Ishikawa (cell line): Measurements from ENCODE around the gene ANKIB1.

Experiments
- CEBPB ChIP-seq: IDR thresholded peaks from 2 replicates; pipeline ENCODE4 v1.6.1; 2012
- CREB1 ChIP-seq: IDR thresholded peaks from 2 replicates; pipeline ENCODE4 v1.6.1; 2012; ENCODE audit warnings: low read depth
- EGR1 ChIP-seq: IDR thresholded peaks from 2 replicates; pipeline ENCODE4 v1.6.1; 2012
- EP300 ChIP-seq: IDR thresholded peaks from 2 replicates; pipeline ENCODE4 v1.6.1; 2012; ENCODE audit warnings: borderline replicate concordance
- FOXM1 ChIP-seq: IDR thresholded peaks from 2 replicates; pipeline ENCODE4 v1.6.1; 2012; ENCODE audit warnings: low read depth, borderline replicate concordance
- MAX ChIP-seq: IDR thresholded peaks from 2 replicates; pipeline ENCODE4 v1.6.1; 2012
- NFIC ChIP-seq: IDR thresholded peaks from 2 replicates; pipeline ENCODE4 v1.6.1; 2012
- RAD21 ChIP-seq: IDR thresholded peaks from 2 replicates; pipeline ENCODE4 v1.6.1; 2012; ENCODE audit warnings: low read depth
- REST ChIP-seq: IDR thresholded peaks from 2 replicates; pipeline ENCODE4 v1.6.1; 2012; ENCODE audit warnings: low read depth, mild to moderate bottlenecking
- TAF1 ChIP-seq: IDR thresholded peaks from 2 replicates; pipeline ENCODE4 v1.6.1; 2012; ENCODE audit warnings: low read depth, mild to moderate bottlenecking
- TCF12 ChIP-seq: IDR thresholded peaks from 2 replicates; pipeline ENCODE4 v1.6.1; 2012; ENCODE audit warnings: low read depth
- TEAD4 ChIP-seq: IDR thresholded peaks from 2 replicates; pipeline ENCODE4 v1.6.1; 2012
- YY1 ChIP-seq: IDR thresholded peaks from 2 replicates; pipeline ENCODE4 v1.6.1; 2012; ENCODE audit warnings: low read depth
- ZBTB7A ChIP-seq: IDR thresholded peaks from 2 replicates; pipeline ENCODE4 v1.6.1; 2012; ENCODE audit warnings: low read depth
- TF ChIP-seq, protein P1 (sequence below): IDR thresholded peaks from 2 replicates; pipeline ENCODE4 v1.6.1; 2012

The ANKIB1 gene

DNA sequence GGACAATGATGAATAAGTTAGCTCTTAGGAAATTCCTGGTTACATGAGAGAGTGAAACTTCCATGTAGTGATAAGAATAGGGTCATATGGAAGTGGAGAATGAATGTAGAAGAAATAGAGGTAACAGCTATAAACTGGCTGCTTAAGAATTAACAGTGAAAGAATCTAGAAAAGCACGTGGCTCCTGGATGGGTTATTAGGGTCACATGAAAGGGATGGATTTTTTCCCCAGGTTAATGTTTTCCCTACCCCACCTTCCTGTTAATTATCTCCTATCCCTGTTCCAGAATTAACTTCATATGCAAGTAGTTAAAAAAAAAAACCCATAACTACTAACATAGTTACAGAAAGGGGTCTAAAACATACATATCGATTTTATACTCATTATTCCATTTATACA is 58.0 kb downstream of the ANKIB1 start:
- no peak for TF ChIP-seq TEAD4
- no peak for TF ChIP-seq REST
- TF ChIP-seq FOXM1, result no peak
- no peak for TF ChIP-seq CREB1
- TF ChIP-seq TCF12, result no peak
- no peak for TF ChIP-seq RAD21
- no peak for TF ChIP-seq CEBPB
- TF ChIP-seq EGR1, result no peak

DNA sequence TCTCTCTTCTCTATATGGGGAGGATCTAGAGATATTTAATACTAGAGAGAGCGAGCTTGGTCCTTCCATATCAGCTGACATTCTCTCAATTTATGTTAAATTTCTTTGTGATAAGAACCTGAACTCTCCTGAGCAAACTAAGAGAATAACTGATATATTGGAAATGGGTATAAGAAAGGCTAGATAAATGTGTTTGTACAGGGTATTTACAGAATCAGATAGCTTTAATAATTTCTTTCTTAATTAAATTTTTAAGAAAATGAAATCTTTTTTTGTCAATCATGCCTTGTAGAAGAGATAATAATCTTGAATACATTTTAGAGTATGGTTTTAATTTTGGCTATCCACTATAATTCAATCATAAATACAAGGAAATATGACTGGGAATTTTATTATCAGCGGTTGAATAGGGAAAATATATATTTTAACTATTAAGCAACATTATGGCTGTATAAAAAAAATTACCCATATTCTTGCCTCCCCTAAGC is 58.7 kb downstream of the ANKIB1 start:
- TF ChIP-seq TCF12 (no peak), YY1 (no peak), TAF1 (no peak), CREB1 (no peak), NFIC (no peak), EGR1 (no peak)

GRCh38 chr7:92306153-92306552 is 60.4 kb downstream of the ANKIB1 start:
- TF ChIP-seq FOXM1 (no peak), TAF1 (no peak), RAD21 (no peak), CEBPB (no peak), CREB1 (no peak), REST (no peak), EGR1 (no peak), MAX (no peak), NFIC (no peak)
- TF ChIP-seq, protein P1, sequence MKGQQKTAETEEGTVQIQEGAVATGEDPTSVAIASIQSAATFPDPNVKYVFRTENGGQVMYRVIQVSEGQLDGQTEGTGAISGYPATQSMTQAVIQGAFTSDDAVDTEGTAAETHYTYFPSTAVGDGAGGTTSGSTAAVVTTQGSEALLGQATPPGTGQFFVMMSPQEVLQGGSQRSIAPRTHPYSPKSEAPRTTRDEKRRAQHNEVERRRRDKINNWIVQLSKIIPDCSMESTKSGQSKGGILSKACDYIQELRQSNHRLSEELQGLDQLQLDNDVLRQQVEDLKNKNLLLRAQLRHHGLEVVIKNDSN, result no peak

- TF ChIP-seq NFIC (no peak), CEBPB (no peak), YY1 (no peak), REST (no peak), TCF12 (no peak), RAD21 (no peak), ZBTB7A (no peak)
Observed at GRCh38 chr7:92313055-92313454, 67.3 kb downstream of the ANKIB1 start.

DNA sequence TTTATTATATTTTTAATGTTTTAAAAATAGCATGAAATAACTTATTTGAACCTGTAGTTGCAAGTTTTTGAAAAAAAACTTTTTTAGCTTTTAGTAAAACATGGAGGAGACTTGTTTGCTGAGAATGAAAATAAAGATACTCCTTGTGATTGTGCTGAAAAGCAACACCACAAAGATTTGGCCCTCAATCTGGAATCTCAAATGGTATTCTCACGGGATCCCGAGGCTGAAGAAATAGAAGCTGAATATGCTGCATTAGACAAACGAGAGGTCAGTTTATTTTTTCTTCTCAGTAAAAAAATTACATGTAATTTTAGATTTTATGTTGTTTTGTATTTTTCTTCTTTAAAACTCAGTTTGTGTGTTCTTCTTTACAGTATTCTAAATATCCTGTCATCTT is 73.5 kb downstream of the ANKIB1 start:
- TF ChIP-seq CEBPB, result no peak
- TF ChIP-seq TEAD4, result no peak
- TF ChIP-seq REST, result no peak
- TF ChIP-seq TAF1, result no peak
- no peak for TF ChIP-seq YY1
- TF ChIP-seq NFIC, result no peak
- TF ChIP-seq ZBTB7A, result no peak
- no peak for TF ChIP-seq TCF12
- TF ChIP-seq, protein P1, result no peak
- TF ChIP-seq EP300, result no peak
- TF ChIP-seq EGR1, result no peak
- no peak for TF ChIP-seq RAD21
